Stimulated activated CD8-positive, alpha-beta memory T cell treated with anti-CD3 and anti-CD28 coated beads, Interleukin-4, amount 100 ng/mL, for 48 hours (primary cell): ENCODE results near the gene AIRE.
"Not testable (repeated sequence)": the region's sequence is repeated elsewhere in the genome, so short reads cannot be mapped to it uniquely, and the experiment has no call there.

ENCODE experiments used
- DNase-seq: peaks from one replicate; pipeline ENCODE4 v3.0.0-alpha.2; 2020

The AIRE gene

DNA sequence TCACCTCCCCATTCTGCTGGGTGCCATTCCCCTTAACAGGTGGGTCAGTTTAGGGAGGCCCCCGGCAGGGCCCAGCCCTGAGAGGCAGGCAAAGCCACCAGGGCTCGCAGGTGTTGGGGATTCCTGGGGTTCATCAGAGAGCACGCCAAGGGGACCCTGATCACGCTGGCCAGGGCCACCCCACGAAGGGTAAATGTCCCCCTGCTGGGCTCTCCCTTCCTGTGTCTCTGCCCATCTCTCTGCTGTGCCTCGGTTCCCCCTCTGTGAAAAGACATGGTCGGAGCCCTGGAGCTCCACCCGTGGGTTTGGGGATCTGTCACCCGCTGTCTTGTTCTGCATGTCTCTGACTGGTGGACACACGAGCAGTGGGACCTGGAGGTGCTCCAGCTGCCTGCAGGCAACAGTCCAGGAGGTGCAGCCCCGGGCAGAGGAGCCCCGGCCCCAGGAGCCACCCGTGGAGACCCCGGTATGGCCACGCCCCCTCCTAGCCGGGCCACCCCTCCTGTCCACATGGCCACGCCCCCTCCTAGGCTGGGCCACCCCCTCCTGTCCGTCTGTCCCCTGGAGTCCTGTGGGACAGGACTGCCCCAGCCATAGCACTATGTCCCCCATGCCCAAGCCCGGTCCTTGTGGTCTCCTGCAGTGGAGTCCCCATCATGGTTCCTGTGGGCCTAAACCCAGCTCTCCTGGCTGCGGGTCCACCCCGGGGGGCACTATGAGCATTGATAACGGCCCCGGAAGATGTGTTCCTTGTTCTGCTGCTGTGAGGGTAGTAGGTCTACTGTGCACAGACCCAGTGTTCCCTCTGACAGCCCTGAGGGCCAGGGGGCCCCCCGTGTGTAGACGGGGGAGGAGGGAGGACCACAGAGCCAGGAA, 6.5 kb downstream of the AIRE start:
- no peak for DNase-seq

DNA sequence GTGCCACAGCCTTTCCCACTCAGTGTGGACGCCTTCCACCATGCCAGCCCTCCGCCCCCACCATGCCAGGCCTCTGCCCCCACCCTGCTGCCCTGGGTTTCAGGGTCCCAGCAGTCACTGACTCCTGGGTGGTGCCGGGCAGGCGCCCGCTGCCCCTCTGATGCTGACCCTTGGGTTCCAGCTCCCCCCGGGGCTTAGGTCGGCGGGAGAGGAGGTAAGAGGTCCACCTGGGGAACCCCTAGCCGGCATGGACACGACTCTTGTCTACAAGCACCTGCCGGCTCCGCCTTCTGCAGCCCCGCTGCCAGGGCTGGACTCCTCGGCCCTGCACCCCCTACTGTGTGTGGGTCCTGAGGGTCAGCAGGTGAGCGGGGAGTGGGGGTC, 7.1 kb downstream of the AIRE start:
- no peak for DNase-seq

- no peak for DNase-seq
Observed at GRCh38 chr21:44293551-44294231, 8.0 kb downstream of the AIRE start.

DNA sequence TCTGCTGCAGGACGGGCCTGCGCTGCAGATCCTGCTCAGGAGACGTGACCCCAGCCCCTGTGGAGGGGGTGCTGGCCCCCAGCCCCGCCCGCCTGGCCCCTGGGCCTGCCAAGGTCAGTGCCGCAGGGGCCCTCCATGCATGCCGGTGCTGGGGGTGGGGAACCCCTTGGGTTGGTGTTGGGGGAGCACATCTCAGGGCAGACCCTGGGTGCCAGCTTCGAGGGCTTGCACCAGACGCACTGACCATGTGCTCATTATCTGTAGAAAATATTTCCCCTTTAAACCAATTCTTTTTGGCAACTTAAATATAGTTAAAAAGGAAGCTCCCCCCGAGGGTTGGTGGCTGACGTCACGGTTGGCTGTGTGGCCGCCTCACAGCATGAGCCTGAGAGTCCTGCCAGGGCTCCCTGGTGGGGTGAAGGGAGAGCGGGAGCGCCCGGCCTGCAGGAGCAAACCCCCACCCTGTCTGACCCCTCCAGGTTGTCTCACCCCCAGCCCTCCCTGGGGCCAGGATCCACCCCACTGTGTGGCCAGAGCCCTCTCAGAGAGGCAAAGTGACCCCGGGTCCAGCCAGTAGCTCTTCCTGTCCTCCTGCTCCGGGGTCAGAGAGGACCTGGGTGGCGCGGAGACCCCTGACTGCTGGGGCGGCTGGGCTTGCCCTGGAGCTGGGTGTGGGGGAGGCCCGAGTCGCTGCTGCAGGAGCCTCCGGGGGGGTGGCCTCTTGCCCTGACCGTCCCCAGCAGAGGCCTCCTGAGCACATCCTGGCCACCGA, 8.9 kb downstream of the AIRE start:
- DNase-seq = no peak

DNA sequence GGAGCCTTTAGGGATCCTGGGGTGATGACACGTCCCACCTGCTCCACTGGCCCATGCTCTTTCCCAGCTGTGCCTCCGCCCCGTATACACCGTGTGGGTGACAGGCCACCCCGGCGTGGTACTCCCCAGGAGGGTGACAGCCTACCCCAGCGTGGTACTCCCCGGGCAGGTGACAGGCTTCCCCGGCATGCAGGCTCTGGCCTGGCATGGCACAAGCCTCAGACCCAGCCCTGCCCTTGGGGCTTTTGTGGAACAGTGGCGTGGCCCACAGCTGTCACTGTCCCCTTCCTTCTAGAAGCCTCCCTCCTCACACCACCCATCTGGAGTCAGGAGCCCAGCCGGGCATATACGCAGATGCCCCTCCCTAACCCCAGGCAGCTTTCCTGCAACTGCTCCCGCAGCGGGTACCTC, 9.5 kb downstream of the AIRE start:
- no peak for DNase-seq

- no peak for DNase-seq
Observed at GRCh38 chr21:44295646-44296045, 10.0 kb downstream of the AIRE start.

DNA sequence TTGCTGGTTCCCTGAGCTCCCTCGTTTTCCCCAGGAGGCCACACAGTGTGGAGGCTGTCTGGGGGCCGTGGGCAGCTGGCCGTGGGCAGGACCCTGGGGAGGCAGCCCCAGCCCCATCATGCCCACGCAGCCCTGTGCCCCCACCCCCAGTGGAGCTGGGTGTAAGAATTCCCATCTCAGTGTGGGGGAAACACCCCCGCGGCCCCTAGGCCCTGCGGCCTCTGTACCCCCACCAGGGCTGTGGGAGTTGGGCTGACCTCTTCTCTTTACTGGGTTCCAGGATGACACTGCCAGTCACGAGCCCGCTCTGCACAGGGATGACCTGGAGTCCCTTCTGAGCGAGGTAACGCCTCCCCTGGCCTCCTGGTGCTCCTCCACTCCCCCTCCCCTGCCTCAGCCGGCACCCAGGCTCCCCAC, 10.4 kb downstream of the AIRE start:
- no peak for DNase-seq

DNA sequence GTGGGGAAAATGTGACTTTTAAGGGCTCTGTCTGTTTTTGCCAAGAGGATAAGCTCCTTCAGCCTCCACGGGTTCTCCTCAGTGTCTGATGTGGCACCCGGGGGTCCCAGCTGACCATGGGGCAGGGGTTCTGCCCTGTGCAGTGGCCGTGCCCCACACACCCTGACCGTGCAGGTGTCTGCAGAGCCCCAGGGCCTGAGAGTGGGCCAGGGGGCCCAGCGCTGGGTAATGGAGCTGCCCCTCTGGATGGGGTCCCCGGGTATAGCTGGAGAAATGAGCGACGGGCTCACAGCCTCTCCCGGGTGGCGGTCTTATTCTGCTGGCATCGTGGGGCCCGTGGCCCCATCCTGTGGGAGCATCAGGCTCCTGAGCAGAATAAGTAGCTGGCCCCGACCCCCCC, 11.2 kb downstream of the AIRE start:
- no peak for DNase-seq

DNA sequence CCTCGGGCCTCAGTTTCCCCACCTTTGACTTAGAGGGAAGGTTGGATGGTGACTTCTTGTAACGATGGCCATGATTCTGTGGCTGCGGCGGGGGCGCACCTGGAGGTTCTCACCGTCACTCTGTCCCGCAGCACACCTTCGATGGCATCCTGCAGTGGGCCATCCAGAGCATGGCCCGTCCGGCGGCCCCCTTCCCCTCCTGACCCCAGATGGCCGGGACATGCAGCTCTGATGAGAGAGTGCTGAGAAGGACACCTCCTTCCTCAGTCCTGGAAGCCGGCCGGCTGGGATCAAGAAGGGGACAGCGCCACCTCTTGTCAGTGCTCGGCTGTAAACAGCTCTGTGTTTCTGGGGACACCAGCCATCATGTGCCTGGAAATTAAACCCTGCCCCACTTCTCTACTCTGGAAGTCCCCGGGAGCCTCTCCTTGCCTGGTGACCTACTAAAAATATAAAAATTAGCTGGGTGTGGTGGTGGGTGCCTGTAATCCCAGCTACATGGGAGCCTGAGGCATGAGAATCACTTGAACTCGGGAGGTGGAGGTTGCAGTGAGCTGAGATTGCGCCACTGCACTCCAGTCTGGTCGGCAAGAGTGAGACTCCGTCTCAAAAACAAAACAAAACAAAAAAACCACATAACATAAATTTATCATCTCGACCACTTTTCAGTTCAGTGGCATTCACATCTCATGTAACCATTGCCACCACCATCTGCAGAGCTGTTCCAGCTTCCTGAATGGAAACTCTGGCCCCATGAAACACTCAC, 12.0 kb downstream of the AIRE start:
- DNase-seq = peak; percentile 86

DNA sequence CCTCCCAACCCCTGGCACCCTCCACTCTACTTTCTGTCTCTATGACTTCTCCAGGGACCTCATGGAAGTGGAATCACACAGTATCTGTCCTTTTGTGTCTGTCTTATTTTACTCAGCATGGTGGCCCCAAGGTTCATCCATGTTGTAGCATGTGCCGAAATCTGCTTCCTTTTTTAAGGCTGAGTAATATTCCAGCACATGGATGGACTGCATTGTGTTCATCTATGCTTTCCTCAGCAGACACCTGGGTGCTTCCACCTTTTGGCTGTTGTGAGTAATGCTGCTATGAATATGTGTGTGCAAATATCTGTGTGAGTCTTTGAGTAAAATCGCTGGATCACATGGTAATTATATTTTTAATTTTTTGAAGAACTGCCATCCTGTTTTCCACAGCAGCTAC, 12.6 kb downstream of the AIRE start:
- no peak for DNase-seq

DNA sequence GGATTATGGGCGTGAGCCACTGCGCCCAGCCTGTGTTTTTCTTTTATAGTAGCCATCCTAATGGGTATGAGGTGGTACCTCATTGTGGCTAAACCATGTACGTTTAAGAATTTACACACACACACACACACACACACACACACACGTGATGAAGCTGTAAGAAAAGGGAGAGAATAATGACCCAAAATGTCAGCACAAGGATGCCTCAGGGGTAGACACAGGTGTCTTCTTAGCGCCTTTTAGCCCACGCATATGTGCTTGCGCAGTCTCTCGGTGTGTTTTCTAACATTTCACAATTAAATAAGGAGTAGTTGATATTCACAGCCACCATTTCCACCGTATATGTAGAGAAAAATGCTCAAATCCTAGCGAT, 13.4 kb downstream of the AIRE start:
- no peak for DNase-seq

DNA sequence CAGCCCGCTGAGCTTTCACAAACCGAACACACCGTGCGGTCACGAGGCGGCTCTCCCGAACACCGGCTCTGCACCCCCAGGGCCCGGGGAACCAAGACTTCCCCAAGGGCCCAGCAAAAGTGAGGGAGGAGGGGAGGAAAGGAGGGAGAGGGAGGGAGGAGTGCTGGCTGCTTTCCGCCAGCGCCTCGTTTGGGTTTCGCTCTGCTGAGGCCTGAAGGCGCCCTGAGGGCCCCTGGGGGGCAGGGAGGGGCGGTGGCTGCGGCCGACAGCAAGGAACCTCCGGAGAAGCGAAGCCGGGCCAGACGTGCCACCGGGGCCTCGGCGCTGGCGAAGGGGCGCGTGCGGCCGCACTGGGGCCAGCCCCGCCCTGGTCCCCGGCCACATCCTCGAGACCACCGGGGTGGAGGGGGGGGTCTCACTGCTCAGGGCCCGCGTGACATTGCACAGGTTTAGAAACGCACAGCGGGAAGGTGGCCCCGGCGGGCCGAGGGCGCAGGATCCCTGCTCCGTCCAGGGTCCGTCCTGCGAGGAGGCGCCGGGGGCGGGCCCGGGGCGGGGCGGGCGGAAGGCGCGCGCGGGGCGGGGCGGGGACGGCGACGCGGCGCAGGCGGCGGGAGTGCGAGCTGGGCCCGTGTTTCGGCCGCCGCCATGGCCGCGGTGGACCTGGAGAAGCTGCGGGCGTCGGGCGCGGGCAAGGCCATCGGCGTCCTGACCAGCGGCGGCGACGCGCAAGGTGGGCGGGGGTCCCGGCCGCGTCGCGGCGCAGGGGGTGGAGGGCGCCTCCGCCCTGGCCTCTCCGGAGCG, 14.0 kb downstream of the AIRE start, which contains the start of gene PFKL:
TSS of gene PFKL (plus strand) at position 596 of the 804 bp plus-strand sequence. CDS start at position 649, 53 bp downstream.
- peak; percentile 78 for DNase-seq

- DNase-seq = peak; percentile 76
Observed at GRCh38 chr21:44300262-44300959, 14.7 kb downstream of the AIRE start.

DNA sequence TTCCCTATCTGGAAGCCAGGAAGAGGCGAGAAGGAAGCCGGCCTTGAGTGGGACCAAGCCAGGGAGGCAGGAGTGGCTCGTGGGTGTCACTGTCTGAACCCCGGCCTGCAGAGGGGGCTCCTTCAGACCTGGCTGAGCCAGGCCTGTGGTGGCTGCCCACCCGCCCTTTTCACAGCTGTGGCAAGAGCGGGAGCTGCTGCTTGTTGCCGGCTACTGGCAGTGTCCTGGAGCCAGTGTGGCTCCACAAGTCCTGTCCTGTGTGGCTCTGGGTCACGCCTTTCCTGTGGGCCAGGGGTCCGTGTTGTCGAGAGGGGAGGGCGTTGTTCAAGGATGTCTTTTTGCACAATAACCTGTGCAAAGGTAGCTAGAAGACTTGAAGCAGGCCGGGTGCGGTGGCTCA, 15.5 kb downstream of the AIRE start:
- DNase-seq = no peak

GRCh38 chr21:44301961-44302406, 16.3 kb downstream of the AIRE start:
- no peak for DNase-seq

DNA sequence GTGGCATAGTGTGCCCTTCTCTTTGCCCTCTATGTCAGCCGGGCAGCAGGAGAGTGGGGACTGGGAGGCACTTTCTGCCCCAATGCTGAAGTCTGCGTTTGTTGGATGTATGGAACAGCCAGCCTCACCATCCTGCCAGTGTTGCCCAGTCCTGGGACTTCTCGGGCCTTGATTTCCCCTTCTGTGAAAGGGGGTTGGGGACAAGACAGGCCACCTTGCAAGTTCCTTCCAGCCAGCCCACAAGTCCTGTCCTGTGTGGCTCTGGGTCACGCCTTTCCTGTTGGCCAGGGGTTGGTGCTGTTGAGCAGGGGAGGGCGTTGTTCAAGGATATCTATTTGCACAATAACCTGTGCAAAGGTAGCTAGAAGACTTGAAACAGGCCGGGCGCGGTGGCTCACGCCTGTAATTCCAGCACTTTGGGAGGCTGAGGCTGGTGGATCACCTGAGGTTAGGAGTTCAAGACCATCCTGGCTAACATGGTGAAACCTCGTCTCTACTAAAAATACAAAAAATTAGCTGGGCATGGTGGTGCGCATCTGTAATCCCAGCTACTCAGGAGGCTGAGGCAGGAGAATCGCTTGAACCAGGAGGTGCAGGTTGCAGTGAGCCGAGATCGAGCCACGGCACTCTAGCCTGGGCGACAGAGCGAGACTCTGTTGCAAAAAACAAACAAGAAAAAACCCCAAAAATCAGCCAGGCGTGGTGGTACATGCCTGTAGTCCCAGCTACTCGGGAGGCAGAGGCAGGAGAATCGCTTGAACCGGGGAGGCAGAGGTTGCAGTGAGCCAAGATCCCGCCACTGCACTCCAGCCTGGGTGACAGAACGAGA, 17.1 kb downstream of the AIRE start:
- DNase-seq = not testable (repeated sequence)

DNA sequence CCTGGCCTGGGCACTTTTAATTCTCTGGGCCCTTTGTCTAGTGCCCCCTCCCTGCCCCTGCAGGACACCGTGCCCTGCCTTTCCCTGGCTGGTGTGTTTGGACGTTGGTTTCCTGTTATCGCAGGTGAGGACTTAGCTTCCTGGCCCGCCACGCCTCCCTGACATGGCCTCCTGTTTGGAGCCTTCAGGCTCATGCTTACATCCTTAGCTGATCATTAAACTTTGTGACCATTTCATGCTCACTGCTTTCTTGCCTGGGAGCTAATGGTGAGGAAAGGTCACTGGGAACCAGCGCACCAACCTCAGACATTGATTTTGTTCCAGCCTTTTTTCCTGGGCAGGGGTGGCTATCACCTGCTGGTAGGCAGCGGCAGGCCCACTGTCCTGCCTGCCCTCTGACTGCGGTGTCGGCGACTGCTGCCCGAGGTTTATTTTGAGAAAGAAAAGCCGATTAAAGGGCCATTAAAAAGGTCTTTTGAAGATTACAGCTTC, 17.9 kb downstream of the AIRE start:
- no peak for DNase-seq

DNA sequence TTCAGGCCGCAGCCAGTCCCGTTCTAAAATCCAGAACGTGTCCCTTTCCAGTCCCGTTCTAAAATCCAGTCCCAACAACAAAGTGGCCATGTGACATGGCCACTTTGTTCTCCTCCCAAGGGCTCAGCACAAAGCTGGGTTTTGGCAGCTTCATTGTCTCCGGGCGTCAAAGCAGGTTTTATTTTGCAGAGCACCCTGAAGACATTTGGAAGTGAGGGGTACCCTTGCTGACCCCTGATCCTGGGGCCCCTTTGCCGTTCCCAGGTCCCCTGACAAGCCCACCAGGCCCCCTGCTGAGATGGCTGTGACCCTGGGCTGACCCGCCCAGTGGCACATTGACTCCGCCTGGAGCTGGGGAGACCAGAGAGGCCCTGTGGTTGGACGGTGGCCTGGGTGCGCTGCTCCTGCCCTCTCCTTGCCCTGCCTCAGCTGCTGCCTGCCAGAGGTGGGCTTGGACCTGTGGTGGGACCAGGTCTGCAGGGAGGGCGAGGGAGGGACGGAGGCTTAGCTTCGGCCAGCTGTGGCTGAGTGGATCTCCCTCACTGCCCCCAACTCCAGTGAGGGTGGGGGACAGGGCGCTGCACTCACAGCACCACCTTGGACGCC, 18.4 kb downstream of the AIRE start:
- DNase-seq = no peak

DNA sequence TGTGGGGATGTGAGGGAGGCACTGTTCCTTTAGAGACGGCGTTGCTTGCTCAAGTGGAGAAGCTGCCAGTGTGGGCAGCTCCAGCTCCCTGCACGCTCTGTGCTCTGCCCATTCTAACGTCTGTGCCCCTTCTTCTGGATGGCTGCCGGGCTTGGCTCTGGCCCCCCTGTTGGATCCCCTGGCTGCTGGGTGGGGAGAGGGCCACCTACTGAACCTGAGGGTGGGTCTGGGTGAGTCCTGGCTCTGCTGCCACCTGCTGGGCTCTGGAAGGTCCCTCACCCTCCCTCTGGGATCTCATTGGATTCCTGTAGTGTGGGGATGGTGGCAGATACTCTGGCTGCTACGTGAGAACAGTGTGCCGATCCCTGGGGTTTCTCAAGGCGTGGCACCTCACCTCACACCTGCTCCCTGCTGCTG, 19.2 kb downstream of the AIRE start:
- DNase-seq = peak; percentile 61

- no peak for DNase-seq
Observed at GRCh38 chr21:44305691-44306090, 20.0 kb downstream of the AIRE start.
